H1 (cell line): ENCODE measurements around the gene C2CD5.

Experiments used
- CEBPB ChIP-seq: IDR thresholded peaks from 2 replicates; pipeline ENCODE4 v1.6.1; 2012; ENCODE audit warnings: low read depth, low read length
- CHD1 ChIP-seq: IDR thresholded peaks from 2 replicates; pipeline ENCODE4 v1.6.1; 2012; ENCODE audit warnings: low read depth, low read length, improper control_type of control experiment
- CTCF ChIP-seq, 3 experiments: IDR thresholded peaks; 1 replicate in 2 of 3; 2 replicates in 1 of 3; pipeline versions ENCODE4 v1.5.1 to v1.6.1; 2011; ENCODE audit warnings: low read length in 3 of 3, mild to moderate bottlenecking in 3 of 3, inconsistent platforms in 2 of 3, low read depth in 1 of 3, moderate library complexity in 1 of 3; ENCODE audit not compliant: insufficient read depth in 1 of 3; ENCODE audit errors: control extremely low read depth in 1 of 3
- EP300 ChIP-seq, 2 experiments: IDR thresholded peaks; 1 replicate in 1 of 2; 2 replicates in 1 of 2; pipeline ENCODE4 v1.6.1; 2011 to 2012; ENCODE audit warnings: low read depth in 2 of 2, low read length in 2 of 2, mild to moderate bottlenecking in 2 of 2, borderline replicate concordance in 1 of 2, inconsistent platforms in 1 of 2, moderate library complexity in 1 of 2
- EZH2 ChIP-seq: fragments of 200-600 bp; sonication (generic); IDR thresholded peaks from 2 replicates; pipeline ENCODE4 v1.7.1; 2012; ENCODE audit warnings: low read depth, mild to moderate bottlenecking, moderate library complexity, low read length, inconsistent platforms; ENCODE audit not compliant: severe bottlenecking
- KDM5A ChIP-seq: fragments of 200-600 bp; IDR thresholded peaks from 2 replicates; pipeline ENCODE4 v1.7.1; 2012; ENCODE audit warnings: mild to moderate bottlenecking, low read length, inconsistent platforms, mixed read lengths
- POLR2A ChIP-seq, 2 experiments: IDR thresholded peaks; 1 replicate in 1 of 2; 2 replicates in 1 of 2; pipeline ENCODE4 v1.6.1; 2011; ENCODE audit warnings: low read depth in 2 of 2, low read length in 2 of 2, mild to moderate bottlenecking in 2 of 2; ENCODE audit errors: control extremely low read depth in 1 of 2
- SIX5 ChIP-seq: IDR thresholded peaks from 2 replicates; pipeline ENCODE4 v1.6.1; 2011; ENCODE audit warnings: mild to moderate bottlenecking, low read depth, low read length
- TAF1 ChIP-seq: IDR thresholded peaks from 2 replicates; pipeline ENCODE4 v1.6.1; 2011; ENCODE audit warnings: mild to moderate bottlenecking, low read depth, low read length
- ZNF274 ChIP-seq: IDR thresholded peaks from 2 replicates; pipeline ENCODE4 v1.7.0; 2012; ENCODE audit warnings: low read length, borderline replicate concordance; ENCODE audit errors: extremely low read depth

GRCh38 chr12:22532317-22532716, 12.0 kb downstream of the C2CD5 start:
- TF ChIP-seq KDM5A (no peak), CEBPB (no peak), CTCF (IDR thresholded peaks at IDR 0.05; ENCODE audit: control extremely low read depth in 1 of 3, insufficient read depth in 1 of 3, low read depth in 1 of 3, low read length in 3 of 3) (no peak), EZH2 (no peak), POLR2A (IDR thresholded peaks at IDR 0.05; ENCODE audit: control extremely low read depth in 1 of 2, low read depth in 2 of 2, low read length in 2 of 2) (no peak), SIX5 (no peak), CHD1 (no peak), TAF1 (no peak), EP300 (IDR thresholded peaks at IDR 0.05; ENCODE audit: borderline replicate concordance in 1 of 2, low read depth in 2 of 2, low read length in 2 of 2) (no peak), ZNF274 (no peak)
